Activated T-helper 1 cell treated with anti-CD3 and anti-CD28 coated beads, Interleukin-12 subunit alpha, Interleukin-12 subunit beta, Interleukin-2, Interleukin-4 antibody, amounts not matched to agents 30 ng/mL and 10 ng/mL and 1 ng/mL, durations not matched to agents 14 hours and 24 hours and 36 hours (primary cell): ENCODE measurements around the gene MED16. TPM values are rescaled to one million over a fixed set of nuclear protein-coding genes. Genes with fewer than 3 reads are reported as not detected.
"Not testable (repeated sequence)": the region's sequence is repeated elsewhere in the genome, so short reads cannot be mapped to it uniquely, and the experiment has no call there.

Experiments used
- DNase-seq: peaks from one replicate; pipeline ENCODE4 v3.0.0; 2021; ENCODE audit warnings: low spot score
- H3K27ac Mint-ChIP-seq: one replicate; pipeline ENCODE4 v1.8.0; 2021; ENCODE audit warnings: mild to moderate bottlenecking, mixed read lengths
- H3K27me3 Mint-ChIP-seq: one replicate; pipeline ENCODE4 v1.8.0; 2022; ENCODE audit warnings: mild to moderate bottlenecking, moderate library complexity, mixed read lengths; ENCODE audit not compliant: insufficient read depth
- H3K36me3 Mint-ChIP-seq: one replicate; pipeline ENCODE4 v1.8.0; 2021; ENCODE audit warnings: low read depth, mixed read lengths
- H3K4me1 Mint-ChIP-seq: one replicate; pipeline ENCODE4 v1.8.0; 2021; ENCODE audit warnings: low read depth, mixed read lengths
- H3K4me3 Mint-ChIP-seq: one replicate; pipeline ENCODE4 v1.8.0; 2021; ENCODE audit warnings: mild to moderate bottlenecking, moderate library complexity, mixed read lengths
- H3K9me3 Mint-ChIP-seq: one replicate; pipeline ENCODE4 v1.8.0; 2021; ENCODE audit warnings: mixed read lengths
- intact Hi-C: fragments of 100-400 bp; cut with micrococcal nuclease; formaldehyde crosslinking; loops from one replicate; pipeline ENCODE4 v1.15.1; 2024
- total RNA-seq: library from RNA; stranded (reverse); gene quantifications from 2 replicates; pipeline ENCODE4 v1.2.3, GENCODE V29; 2022

MED16 gene
- total RNA-seq, 1 donor from 2014 or later, result 62.1 TPM

- H3K27me3 Mint-ChIP-seq, result no peaks in the 10 kb centered on the region
Measured at GRCh38 chr19:885536-886224, 7.3 kb downstream of the MED16 start.

GRCh38 chr19:884420-885211 is 8.4 kb downstream of the MED16 start:
- Mint-ChIP-seq H3K27ac (no peak overlapping the region), H3K9me3 (no peaks in the 10 kb centered on the region), H3K36me3 (peaks cover 14% of the 10 kb centered on the region), H3K4me3 (no peak overlapping the region), H3K4me1 (no peaks in the 10 kb centered on the region), H3K27me3 (no peaks in the 10 kb centered on the region)
- intact Hi-C loops, result no loop called here
- DNase-seq, result no peak

More at GRCh38 chr19:885536-886224, 7.3 kb downstream of the MED16 start:
- DNase-seq, result no peak
- intact Hi-C loops, result no loop called here
- no peak overlapping the region for H3K4me3 Mint-ChIP-seq
- no peaks in the 10 kb centered on the region for H3K9me3 Mint-ChIP-seq
- no peak overlapping the region for H3K27ac Mint-ChIP-seq
- H3K4me1 Mint-ChIP-seq, result no peaks in the 10 kb centered on the region
- peaks cover 14% of the 10 kb centered on the region for H3K36me3 Mint-ChIP-seq

- DNase-seq, result no peak
- intact Hi-C loops, result no loop called here
- H3K27ac Mint-ChIP-seq, result no peak overlapping the region
- H3K4me3 Mint-ChIP-seq, result no peak overlapping the region
- H3K36me3 Mint-ChIP-seq, result peaks cover 14% of the 10 kb centered on the region
- H3K4me1 Mint-ChIP-seq, result no peaks in the 10 kb centered on the region
- H3K9me3 Mint-ChIP-seq, result no peaks in the 10 kb centered on the region
- no peaks in the 10 kb centered on the region for H3K27me3 Mint-ChIP-seq
Measured at GRCh38 chr19:883661-884211, 9.3 kb downstream of the MED16 start.

GRCh38 chr19:882871-883497 is 10.0 kb downstream of the MED16 start:
- intact Hi-C loops, result no loop called here
- Mint-ChIP-seq H3K27ac (no peak overlapping the region), H3K4me3 (no peak overlapping the region), H3K9me3 (no peaks in the 10 kb centered on the region), H3K36me3 (peaks cover 14% of the 10 kb centered on the region), H3K4me1 (no peaks in the 10 kb centered on the region), H3K27me3 (no peaks in the 10 kb centered on the region)
- no peak for DNase-seq

GRCh38 chr19:881385-882071 is 11.5 kb downstream of the MED16 start:
- H3K27ac Mint-ChIP-seq, result no peak overlapping the region
- intact Hi-C loops, result no loop called here
- H3K27me3 Mint-ChIP-seq, result no peaks in the 10 kb centered on the region
- H3K9me3 Mint-ChIP-seq, result no peaks in the 10 kb centered on the region
- no peak for DNase-seq
- H3K4me3 Mint-ChIP-seq, result no peak overlapping the region
- peaks cover 14% of the 10 kb centered on the region for H3K36me3 Mint-ChIP-seq
- no peaks in the 10 kb centered on the region for H3K4me1 Mint-ChIP-seq

GRCh38 chr19:879711-880438 is 13.1 kb downstream of the MED16 start:
- DNase-seq, result no peak
- H3K9me3 Mint-ChIP-seq, result no peaks in the 10 kb centered on the region
- H3K36me3 Mint-ChIP-seq, result peaks cover 12% of the 10 kb centered on the region
- no peaks in the 10 kb centered on the region for H3K27me3 Mint-ChIP-seq
- H3K4me1 Mint-ChIP-seq, result no peaks in the 10 kb centered on the region
- no peak overlapping the region for H3K4me3 Mint-ChIP-seq
- no peak overlapping the region for H3K27ac Mint-ChIP-seq
- intact Hi-C loops, result no loop called here

GRCh38 chr19:878751-879561 is 14.0 kb downstream of the MED16 start:
- intact Hi-C loops, H3K27me3 Mint-ChIP-seq, H3K9me3 Mint-ChIP-seq, DNase-seq, H3K4me1 Mint-ChIP-seq, H3K4me3 Mint-ChIP-seq: not testable (repeated sequence)
- Mint-ChIP-seq H3K27ac (peak overlapping the region; percentile 48), H3K36me3 (peaks cover 12% of the 10 kb centered on the region)

GRCh38 chr19:877992-878660 is 14.9 kb downstream of the MED16 start:
- H3K27ac Mint-ChIP-seq, H3K9me3 Mint-ChIP-seq, H3K4me1 Mint-ChIP-seq, H3K27me3 Mint-ChIP-seq, H3K4me3 Mint-ChIP-seq, intact Hi-C loops, DNase-seq: not testable (repeated sequence)
- H3K36me3 Mint-ChIP-seq, result peaks cover 12% of the 10 kb centered on the region

- no peaks in the 10 kb centered on the region for H3K4me1 Mint-ChIP-seq
- H3K36me3 Mint-ChIP-seq, result peaks cover 9% of the 10 kb centered on the region
- H3K4me3 Mint-ChIP-seq, result no peak overlapping the region
- no peak for DNase-seq
- no peaks in the 10 kb centered on the region for H3K9me3 Mint-ChIP-seq
- H3K27me3 Mint-ChIP-seq, result no peaks in the 10 kb centered on the region
- no peak overlapping the region for H3K27ac Mint-ChIP-seq
- intact Hi-C loops, result no loop called here
Measured at GRCh38 chr19:876780-877314, 16.1 kb downstream of the MED16 start.

GRCh38 chr19:876089-876488 is 16.9 kb downstream of the MED16 start:
- Mint-ChIP-seq H3K27me3 (no peaks in the 10 kb centered on the region), H3K4me3 (no peak overlapping the region), H3K36me3 (peaks cover 7% of the 10 kb centered on the region), H3K9me3 (no peaks in the 10 kb centered on the region), H3K27ac (no peak overlapping the region), H3K4me1 (no peaks in the 10 kb centered on the region)
- no peak for DNase-seq
- intact Hi-C loops, result no loop called here

- Mint-ChIP-seq H3K27me3 (no peaks in the 10 kb centered on the region), H3K4me3 (no peak overlapping the region), H3K9me3 (no peaks in the 10 kb centered on the region), H3K36me3 (peaks cover 7% of the 10 kb centered on the region), H3K4me1 (no peaks in the 10 kb centered on the region), H3K27ac (no peak overlapping the region)
- intact Hi-C loops, result no loop called here
- no peak for DNase-seq
Measured at GRCh38 chr19:875265-875879, 17.6 kb downstream of the MED16 start.
